Right atrium auricular region (tissue), 2 donors: Measurements from ENCODE around the gene PTPN14. TPM values are rescaled to one million over a fixed set of nuclear protein-coding genes. Genes with fewer than 3 reads are reported as not detected.
"Not testable (repeated sequence)": the region's sequence is repeated elsewhere in the genome, so short reads cannot be mapped to it uniquely, and the experiment has no call there.

Experiments used
- DNase-seq: peaks from one replicate; pipeline ENCODE4 v3.0.0-alpha.2; 2019; ENCODE audit warnings: low spot score
- H3K27ac ChIP-seq, 2 donors: fragments of 200-600 bp; sonication (generic); 1 replicate in 1 of 2; 2 replicates in 1 of 2; pipeline ENCODE4 v1.5.1; 2016 to 2019
- H3K27me3 ChIP-seq, 2 donors: fragments of 200-600 bp; sonication (generic); one replicate each; pipeline versions ENCODE4 v1.5.1 to v1.6.0; 2017 to 2019
- H3K36me3 ChIP-seq: fragments of 200-600 bp; sonication (generic); one replicate; pipeline ENCODE4 v1.5.1; 2016
- H3K4me1 ChIP-seq, 2 donors: fragments of 200-600 bp; sonication (generic); one replicate each; pipeline versions ENCODE4 v1.5.1 to v1.6.0; 2017 to 2019
- H3K4me3 ChIP-seq, 2 donors: fragments of 200-600 bp; sonication (generic); 1 replicate in 1 of 2; 2 replicates in 1 of 2; pipeline ENCODE4 v1.5.1; 2017 to 2019; ENCODE audit warnings: mild to moderate bottlenecking in 1 of 2, moderate library complexity in 1 of 2
- H3K9me3 ChIP-seq, 2 donors: fragments of 200-600 bp; sonication (generic); one replicate each; pipeline ENCODE4 v1.5.1; 2019
- total RNA-seq, 2 donors: library from RNA; depleted of rRNA; stranded (reverse); fragments of >200 nt; gene quantifications; one replicate each; pipeline ENCODE4 v1.1.0, GENCODE V29; 2016
- TF ChIP-seq, protein P1 (sequence below), 2 donors: fragments of 200-600 bp; sonication (generic); IDR thresholded peaks; one replicate each; pipeline ENCODE4 v1.5.1; 2019; ENCODE audit warnings: antibody characterized with exemption in 2 of 2

The PTPN14 gene
- total RNA-seq, 2 donors from 2014 or later = 8.4 to 27.2 TPM

DNA sequence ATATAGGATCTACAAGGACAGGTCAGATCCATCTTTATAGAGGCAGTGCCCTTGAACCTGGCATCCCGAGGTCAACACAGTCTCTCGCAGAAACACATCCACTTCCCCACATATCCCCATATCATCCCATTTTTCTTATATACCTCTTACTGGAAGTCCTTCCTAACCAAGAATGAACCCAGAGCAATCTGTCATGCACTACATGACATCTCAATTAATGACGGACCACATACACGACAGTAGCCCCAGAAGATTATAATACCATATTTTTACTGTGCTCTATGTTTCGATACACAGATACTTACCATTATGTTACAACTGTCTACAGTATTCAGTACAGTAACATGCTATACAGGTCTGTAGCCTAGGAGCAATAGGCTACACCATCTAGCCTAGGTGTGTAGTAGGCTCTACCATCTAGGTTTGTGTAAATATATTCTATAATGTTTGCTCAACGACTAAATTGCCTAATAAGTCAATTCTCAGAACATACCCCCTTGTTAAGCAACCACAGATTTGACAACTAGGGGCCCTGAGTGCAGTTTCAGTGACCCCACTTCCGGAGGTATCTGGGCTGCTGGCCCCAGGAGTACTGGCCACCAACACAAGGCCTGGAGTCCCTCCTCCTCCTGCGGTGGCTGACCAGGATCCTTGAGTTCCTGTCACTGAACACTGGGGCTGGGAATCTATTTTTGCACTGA lies 28.1 kb downstream of the PTPN14 start:
- no peak overlapping the region for H3K27ac ChIP-seq
- TF ChIP-seq, protein P1, sequence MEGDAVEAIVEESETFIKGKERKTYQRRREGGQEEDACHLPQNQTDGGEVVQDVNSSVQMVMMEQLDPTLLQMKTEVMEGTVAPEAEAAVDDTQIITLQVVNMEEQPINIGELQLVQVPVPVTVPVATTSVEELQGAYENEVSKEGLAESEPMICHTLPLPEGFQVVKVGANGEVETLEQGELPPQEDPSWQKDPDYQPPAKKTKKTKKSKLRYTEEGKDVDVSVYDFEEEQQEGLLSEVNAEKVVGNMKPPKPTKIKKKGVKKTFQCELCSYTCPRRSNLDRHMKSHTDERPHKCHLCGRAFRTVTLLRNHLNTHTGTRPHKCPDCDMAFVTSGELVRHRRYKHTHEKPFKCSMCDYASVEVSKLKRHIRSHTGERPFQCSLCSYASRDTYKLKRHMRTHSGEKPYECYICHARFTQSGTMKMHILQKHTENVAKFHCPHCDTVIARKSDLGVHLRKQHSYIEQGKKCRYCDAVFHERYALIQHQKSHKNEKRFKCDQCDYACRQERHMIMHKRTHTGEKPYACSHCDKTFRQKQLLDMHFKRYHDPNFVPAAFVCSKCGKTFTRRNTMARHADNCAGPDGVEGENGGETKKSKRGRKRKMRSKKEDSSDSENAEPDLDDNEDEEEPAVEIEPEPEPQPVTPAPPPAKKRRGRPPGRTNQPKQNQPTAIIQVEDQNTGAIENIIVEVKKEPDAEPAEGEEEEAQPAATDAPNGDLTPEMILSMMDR (IDR thresholded peaks at IDR 0.05) = no peak
- no peaks in the 10 kb centered on the region for H3K4me1 ChIP-seq
- H3K9me3 ChIP-seq = no peaks in the 10 kb centered on the region
- no peaks in the 10 kb centered on the region for H3K36me3 ChIP-seq
- DNase-seq = no peak
- H3K27me3 ChIP-seq = no peaks in the 10 kb centered on the region
- no peak overlapping the region for H3K4me3 ChIP-seq

DNA sequence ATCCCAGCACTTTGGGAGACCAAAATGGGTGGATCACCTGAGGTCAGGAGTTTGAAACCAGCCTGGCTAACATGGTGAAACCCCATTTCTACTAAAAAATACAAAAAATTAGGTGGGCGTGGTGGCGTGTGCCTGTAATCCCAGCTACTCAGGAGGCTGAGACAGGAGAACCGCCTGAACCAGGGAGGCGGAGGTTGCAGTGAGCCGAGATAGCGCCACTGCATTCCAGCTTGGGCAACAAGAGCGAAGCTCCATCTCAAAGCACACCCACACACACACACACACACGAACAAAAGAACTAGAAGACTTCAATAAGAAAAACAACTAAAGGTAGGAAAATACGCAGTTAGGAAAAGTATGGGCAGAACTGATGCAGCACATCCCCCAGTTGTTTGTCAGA lies 29.9 kb downstream of the PTPN14 start:
- not testable (repeated sequence) for H3K4me1 ChIP-seq, H3K27ac ChIP-seq, H3K9me3 ChIP-seq, DNase-seq, H3K36me3 ChIP-seq, H3K4me3 ChIP-seq, H3K27me3 ChIP-seq

DNA sequence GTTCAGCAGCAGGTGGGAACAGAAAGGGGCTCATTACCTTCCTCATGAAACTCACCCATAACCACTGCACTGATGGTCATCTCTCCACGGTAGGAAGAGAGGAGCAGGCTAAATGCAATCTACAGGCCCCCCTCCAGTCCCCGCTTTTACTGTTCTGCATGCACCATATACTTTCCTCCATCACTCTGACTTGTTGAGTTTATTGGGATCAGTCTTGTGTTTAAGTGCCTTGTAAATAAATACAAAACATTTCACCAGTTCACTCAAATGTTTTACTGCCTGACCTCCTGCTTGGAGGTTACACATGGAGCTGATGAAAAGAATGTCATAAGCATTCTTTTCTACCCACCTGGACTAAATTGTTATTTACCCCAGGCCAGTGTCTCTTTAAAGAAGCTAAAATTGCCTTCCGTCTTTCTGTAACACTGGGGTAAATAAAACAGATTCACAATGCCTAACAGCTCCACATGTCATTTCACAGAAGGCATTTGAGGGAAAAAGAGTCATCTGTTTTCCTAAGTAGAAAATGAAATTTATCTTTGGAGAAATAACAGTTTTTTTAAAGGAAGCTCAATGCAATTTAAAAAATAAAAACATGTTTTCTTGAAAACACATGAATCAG lies 30.7 kb downstream of the PTPN14 start:
- H3K9me3 ChIP-seq = no peaks in the 10 kb centered on the region
- H3K36me3 ChIP-seq = no peaks in the 10 kb centered on the region
- no peaks in the 10 kb centered on the region for H3K27me3 ChIP-seq
- no peak for DNase-seq
- no peaks in the 10 kb centered on the region for H3K4me1 ChIP-seq
- no peak overlapping the region for H3K27ac ChIP-seq
- H3K4me3 ChIP-seq = no peak overlapping the region
- TF ChIP-seq, protein P1 (IDR thresholded peaks at IDR 0.05) = no peak

DNA sequence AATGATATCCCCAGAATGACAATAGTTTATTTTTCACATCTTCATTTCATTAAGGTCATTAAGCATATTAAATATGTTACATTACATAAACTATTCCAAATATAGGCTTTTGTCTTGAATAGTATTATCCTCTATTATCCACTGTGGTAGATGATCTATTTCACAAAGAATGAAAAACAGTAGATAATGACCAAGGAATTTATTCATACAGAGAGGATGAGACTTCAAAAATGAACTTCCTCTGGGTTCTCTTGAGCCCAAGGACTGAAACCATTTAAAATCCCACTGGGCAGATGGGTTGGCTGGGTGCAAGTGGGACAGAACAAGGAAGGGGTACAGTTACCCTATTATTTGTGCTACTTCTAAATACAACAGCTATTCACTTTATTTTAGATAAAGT lies 33.0 kb downstream of the PTPN14 start:
- Histone ChIP-seq H3K27ac (no peak overlapping the region), H3K4me1 (no peaks in the 10 kb centered on the region), H3K36me3 (no peaks in the 10 kb centered on the region), H3K9me3 (no peaks in the 10 kb centered on the region), H3K4me3 (no peak overlapping the region), H3K27me3 (no peaks in the 10 kb centered on the region)
- TF ChIP-seq, protein P1 (IDR thresholded peaks at IDR 0.05) = no peak
- no peak for DNase-seq

DNA sequence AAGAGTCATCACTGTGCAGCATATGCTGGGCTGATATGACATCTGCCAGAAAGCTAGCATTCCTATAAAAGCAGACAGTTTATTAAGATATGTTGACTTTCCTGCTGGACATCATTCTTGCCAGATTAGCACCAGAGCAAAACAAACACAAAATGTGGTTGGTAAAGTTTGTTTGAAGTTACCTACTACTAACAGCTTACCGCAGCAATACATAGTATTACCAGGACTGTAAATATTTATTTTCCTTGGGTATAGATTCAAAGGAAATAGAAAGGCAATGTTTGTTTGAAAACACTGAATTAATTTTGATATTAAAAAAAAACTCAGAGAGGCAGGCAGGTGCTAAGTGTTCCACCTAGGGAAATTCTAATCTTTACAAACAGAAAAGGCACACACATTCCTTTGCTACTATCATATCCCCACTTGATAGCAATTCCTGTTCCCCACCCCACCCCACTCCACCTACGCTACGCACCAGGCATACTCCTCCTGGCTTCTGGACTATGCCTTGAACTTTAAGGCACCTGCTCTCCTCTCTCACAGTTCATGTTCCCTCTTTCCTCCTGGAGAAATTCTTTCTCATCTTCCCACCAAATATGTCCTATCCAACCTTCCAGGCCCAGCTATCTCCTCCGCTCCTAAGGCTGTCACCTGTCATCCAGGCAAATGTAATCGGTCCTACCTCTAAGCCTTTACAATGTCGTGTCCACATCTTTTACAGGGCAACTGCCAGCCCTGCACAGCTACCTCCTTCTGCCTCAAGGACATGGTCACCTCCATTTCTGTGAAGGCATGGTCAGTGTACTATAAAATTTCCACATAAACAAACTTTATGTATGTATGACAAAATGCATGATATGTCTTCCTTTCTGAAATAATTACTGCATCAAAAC lies 34.7 kb downstream of the PTPN14 start:
- Histone ChIP-seq H3K9me3 (no peaks in the 10 kb centered on the region), H3K27me3 (no peaks in the 10 kb centered on the region), H3K27ac (no peak overlapping the region), H3K36me3 (no peaks in the 10 kb centered on the region), H3K4me3 (no peak overlapping the region), H3K4me1 (no peaks in the 10 kb centered on the region)
- no peak for DNase-seq
- TF ChIP-seq, protein P1 (IDR thresholded peaks at IDR 0.05) = no peak
